ENCODE results near the gene POLR2F. TPM values are rescaled to one million over a fixed set of nuclear protein-coding genes. Genes with fewer than 3 reads are reported as not detected.

POLR2F gene
- total RNA-seq, 1 donor from 2014 or later: 81.1 TPM

- no peak for DNase-seq (ENCODE audit: extremely low spot score, unreplicated experiment)
- TF ChIP-seq CTCF (IDR thresholded peaks at IDR 0.05): no peak
- H3K4me1 Mint-ChIP-seq (ENCODE audit: unreplicated experiment): no peaks in the 10 kb centered on the region
- no peaks in the 10 kb centered on the region for H3K9me3 Mint-ChIP-seq (ENCODE audit: unreplicated experiment)
- no peak overlapping the region for H3K4me3 Mint-ChIP-seq (ENCODE audit: unreplicated experiment)
- H3K27ac Mint-ChIP-seq (ENCODE audit: unreplicated experiment): no peak overlapping the region
- H3K36me3 Mint-ChIP-seq (ENCODE audit: unreplicated experiment): peaks cover 9% of the 10 kb centered on the region
- no peaks in the 10 kb centered on the region for H3K27me3 Mint-ChIP-seq (ENCODE audit: unreplicated experiment)
Observed at GRCh38 chr22:37922191-37922590, 31.3 kb upstream of the POLR2F start.

GRCh38 chr22:37923927-37924326 is 29.6 kb upstream of the POLR2F start:
- Mint-ChIP-seq H3K9me3 (ENCODE audit: unreplicated experiment) (no peaks in the 10 kb centered on the region), H3K27ac (ENCODE audit: unreplicated experiment) (no peak overlapping the region), H3K4me1 (ENCODE audit: unreplicated experiment) (no peaks in the 10 kb centered on the region), H3K27me3 (ENCODE audit: unreplicated experiment) (no peaks in the 10 kb centered on the region), H3K4me3 (ENCODE audit: unreplicated experiment) (no peak overlapping the region), H3K36me3 (ENCODE audit: unreplicated experiment) (peaks cover 19% of the 10 kb centered on the region)
- no peak for TF ChIP-seq CTCF (IDR thresholded peaks at IDR 0.05)
- DNase-seq (ENCODE audit: extremely low spot score, unreplicated experiment): no peak

GRCh38 chr22:37924386-37925065 is 29.0 kb upstream of the POLR2F start:
- Mint-ChIP-seq H3K27ac (ENCODE audit: unreplicated experiment) (no peak overlapping the region), H3K9me3 (ENCODE audit: unreplicated experiment) (no peaks in the 10 kb centered on the region), H3K36me3 (ENCODE audit: unreplicated experiment) (peaks cover 23% of the 10 kb centered on the region), H3K4me1 (ENCODE audit: unreplicated experiment) (no peaks in the 10 kb centered on the region), H3K27me3 (ENCODE audit: unreplicated experiment) (no peaks in the 10 kb centered on the region), H3K4me3 (ENCODE audit: unreplicated experiment) (no peak overlapping the region)
- DNase-seq (ENCODE audit: extremely low spot score, unreplicated experiment): no peak
- TF ChIP-seq CTCF (IDR thresholded peaks at IDR 0.05): no peak

GRCh38 chr22:37925330-37925729 is 28.2 kb upstream of the POLR2F start:
- Mint-ChIP-seq H3K27ac (ENCODE audit: unreplicated experiment) (no peak overlapping the region), H3K4me3 (ENCODE audit: unreplicated experiment) (no peak overlapping the region), H3K36me3 (ENCODE audit: unreplicated experiment) (peaks cover 18% of the 10 kb centered on the region), H3K9me3 (ENCODE audit: unreplicated experiment) (no peaks in the 10 kb centered on the region), H3K4me1 (ENCODE audit: unreplicated experiment) (peaks cover 3% of the 10 kb centered on the region), H3K27me3 (ENCODE audit: unreplicated experiment) (no peaks in the 10 kb centered on the region)
- TF ChIP-seq CTCF (IDR thresholded peaks at IDR 0.05): no peak
- no peak for DNase-seq (ENCODE audit: extremely low spot score, unreplicated experiment)

- no peak overlapping the region for H3K27ac Mint-ChIP-seq (ENCODE audit: unreplicated experiment)
- H3K4me3 Mint-ChIP-seq (ENCODE audit: unreplicated experiment): no peak overlapping the region
- H3K36me3 Mint-ChIP-seq (ENCODE audit: unreplicated experiment): peaks cover 18% of the 10 kb centered on the region
- no peaks in the 10 kb centered on the region for H3K9me3 Mint-ChIP-seq (ENCODE audit: unreplicated experiment)
- peaks cover 7% of the 10 kb centered on the region for H3K4me1 Mint-ChIP-seq (ENCODE audit: unreplicated experiment)
- TF ChIP-seq CTCF (IDR thresholded peaks at IDR 0.05): no peak
- H3K27me3 Mint-ChIP-seq (ENCODE audit: unreplicated experiment): no peaks in the 10 kb centered on the region
- DNase-seq (ENCODE audit: extremely low spot score, unreplicated experiment): no peak
Observed at GRCh38 chr22:37925767-37926166, 27.7 kb upstream of the POLR2F start.

Data from osteocyte (in vitro differentiated cells).